GM12872 (cell line): ENCODE data around the gene UST.

Experiments used
- CTCF ChIP-seq: IDR thresholded peaks from 3 replicates; pipeline ENCODE4 v1.5.1; 2011; ENCODE audit warnings: low read depth, mild to moderate bottlenecking, low read length, moderate library complexity; ENCODE audit not compliant: insufficient read depth

UST gene

GRCh38 chr6:149028767-149029405 lies 282.1 kb downstream of the UST start:
- peak; percentile 41; the same call in 2 of the 3 replicates for TF ChIP-seq CTCF

- TF ChIP-seq CTCF, result no peak
These were observed 284.5 kb downstream of the UST start for GRCh38 chr6:149031201-149031858.

- TF ChIP-seq CTCF, result no peak
These were observed 285.2 kb downstream of the UST start for GRCh38 chr6:149031859-149032598.

GRCh38 chr6:149032599-149033405 lies 286.0 kb downstream of the UST start:
- no peak for TF ChIP-seq CTCF

- no peak for TF ChIP-seq CTCF
These were observed 286.6 kb downstream of the UST start for GRCh38 chr6:149033454-149033853.

GRCh38 chr6:149035766-149036165 lies 288.9 kb downstream of the UST start:
- no peak for TF ChIP-seq CTCF

GRCh38 chr6:149037051-149037671 lies 290.3 kb downstream of the UST start:
- no peak for TF ChIP-seq CTCF
